Measurements from ENCODE around the gene DUSP5.

DUSP5 gene

GRCh38 chr10:110480387-110480786 is 17.3 kb upstream of the DUSP5 start:
- no peak for DNase-seq (ENCODE audit: low read depth in 2 of 2)

- no peak for DNase-seq (ENCODE audit: low read depth in 2 of 2)
These were observed 15.8 kb upstream of the DUSP5 start for GRCh38 chr10:110481919-110482318.

DNA sequence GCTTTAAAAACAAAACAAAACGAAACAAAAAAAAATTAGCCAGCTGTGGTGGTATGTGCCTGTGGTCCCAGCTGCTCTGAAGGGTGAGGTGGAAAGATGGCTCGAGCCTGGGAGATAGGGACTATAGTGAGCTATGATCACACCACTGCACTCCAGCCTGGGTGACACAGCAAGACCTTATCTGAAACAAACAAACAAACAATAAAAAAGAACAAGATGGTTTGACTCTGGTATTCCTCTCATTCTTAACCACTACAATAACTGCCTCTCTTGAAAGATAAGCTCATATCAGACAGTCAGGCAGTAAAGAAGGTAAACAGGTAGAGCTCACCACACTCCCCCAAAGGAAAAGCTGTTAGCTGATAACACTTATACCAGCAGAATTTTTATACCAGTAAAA is 14.1 kb upstream of the DUSP5 start:
- no peak for DNase-seq (ENCODE audit: low read depth in 2 of 2)

GRCh38 chr10:110485541-110485940 is 12.2 kb upstream of the DUSP5 start:
- DNase-seq (ENCODE audit: low read depth in 2 of 2): no peak

- DNase-seq (ENCODE audit: low read depth in 2 of 2): no peak
These were observed 10.9 kb upstream of the DUSP5 start for GRCh38 chr10:110486680-110487410.

- no peak for DNase-seq (ENCODE audit: low read depth in 2 of 2)
These were observed 10.0 kb upstream of the DUSP5 start for GRCh38 chr10:110487411-110488331.

- DNase-seq (ENCODE audit: low read depth in 2 of 2): no peak
These were observed 9.4 kb upstream of the DUSP5 start for GRCh38 chr10:110488332-110488681.

GRCh38 chr10:110488940-110489339 is 8.8 kb upstream of the DUSP5 start:
- DNase-seq (ENCODE audit: low read depth in 2 of 2): no peak

GRCh38 chr10:110490640-110491039 is 7.1 kb upstream of the DUSP5 start:
- DNase-seq (ENCODE audit: low read depth in 2 of 2): no peak

- DNase-seq (ENCODE audit: low read depth in 2 of 2): no peak
These were observed 6.4 kb upstream of the DUSP5 start for GRCh38 chr10:110491346-110491745.

DNA sequence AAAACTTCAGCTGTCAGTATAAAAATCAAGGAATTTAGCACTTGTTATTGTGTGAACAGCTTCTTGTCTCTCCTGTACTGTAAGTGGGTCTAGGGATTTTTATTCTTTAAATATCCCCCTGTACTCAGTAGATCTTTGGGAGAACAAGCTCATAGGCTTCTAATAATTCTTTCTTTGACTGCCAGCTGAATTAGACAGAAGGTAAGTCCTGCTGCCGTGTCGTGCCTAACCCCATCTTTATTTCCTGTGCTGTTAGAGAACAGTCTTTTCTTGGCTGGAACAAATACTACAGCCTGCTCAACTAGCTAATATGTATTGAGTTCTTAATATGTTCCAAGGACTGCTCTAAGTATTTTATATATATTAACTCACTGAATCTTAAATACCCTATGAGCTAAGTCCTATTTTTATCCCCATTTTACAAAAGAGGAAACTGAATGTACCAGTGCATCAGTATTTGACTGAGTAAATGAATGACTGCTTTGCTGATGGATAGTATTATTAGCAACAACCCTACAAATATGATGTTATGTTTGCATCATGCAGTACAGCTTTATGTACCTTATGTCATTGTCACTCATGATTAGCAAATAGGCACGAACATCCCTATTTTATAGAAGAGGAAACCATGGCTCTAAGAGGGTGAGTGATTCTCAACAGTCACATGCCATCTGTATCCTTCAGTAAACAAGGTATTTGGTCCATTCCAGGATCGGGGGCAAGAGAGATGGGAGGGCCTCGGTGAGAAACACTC is 5.5 kb upstream of the DUSP5 start:
- no peak for DNase-seq (ENCODE audit: low read depth in 2 of 2)

GRCh38 chr10:110493832-110494426 is 3.8 kb upstream of the DUSP5 start:
- DNase-seq (ENCODE audit: low read depth in 2 of 2): no peak

GRCh38 chr10:110494532-110494931 is 3.2 kb upstream of the DUSP5 start:
- DNase-seq (ENCODE audit: low read depth in 2 of 2): no peak

GRCh38 chr10:110495731-110496552 is 1.8 kb upstream of the DUSP5 start:
- DNase-seq (ENCODE audit: low read depth in 2 of 2): peak in 1 of 2 donors; percentile 49

DNA sequence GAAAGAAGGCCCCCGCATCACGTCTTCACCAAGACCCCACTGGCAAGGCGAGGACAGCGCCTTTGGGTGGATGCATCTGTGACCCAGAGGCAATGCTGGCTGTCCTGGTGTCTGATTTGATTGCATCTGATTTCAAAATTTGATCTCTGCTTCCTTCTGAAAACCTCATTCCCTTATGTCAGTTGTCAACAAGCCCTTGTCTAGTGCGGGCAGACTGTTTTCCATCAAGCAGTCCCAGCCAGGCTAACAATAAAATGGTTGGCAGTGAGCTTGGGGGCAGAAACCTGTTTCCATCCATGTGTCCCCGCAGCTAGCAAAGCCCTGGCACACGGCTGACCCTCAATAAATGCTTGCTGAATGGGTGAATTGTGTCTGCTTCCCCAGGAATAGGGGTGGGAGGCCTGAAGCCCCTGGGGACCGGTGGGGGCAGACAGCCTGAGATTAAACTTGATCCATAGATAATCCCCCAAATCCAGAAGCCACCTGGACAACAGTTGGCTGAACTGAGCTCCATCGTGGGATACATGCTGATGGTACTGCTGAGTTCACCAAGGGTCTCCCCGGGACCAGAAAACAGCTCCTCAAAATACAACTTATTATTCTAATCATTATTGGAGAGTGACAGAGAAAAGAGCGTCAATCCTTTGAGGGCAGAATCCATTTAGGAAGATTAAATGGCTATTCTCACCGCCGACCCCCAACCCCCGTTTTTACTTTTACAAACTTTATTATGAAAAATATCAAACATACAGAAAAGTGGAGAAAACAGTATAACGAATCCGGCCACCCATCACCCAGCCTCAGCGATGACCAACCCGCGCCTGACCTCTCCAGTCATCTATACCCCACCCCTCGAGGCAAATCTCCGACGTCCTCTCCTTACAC is 912 bp upstream of the DUSP5 start:
- no peak for DNase-seq (ENCODE audit: low read depth in 2 of 2)

GRCh38 chr10:110498087-110498981 is 627 bp downstream of the DUSP5 start:
- DNase-seq (ENCODE audit: low read depth in 2 of 2): peak in 1 of 2 donors; percentile 43

- DNase-seq (ENCODE audit: low read depth in 2 of 2): no peak
These were observed 1.5 kb downstream of the DUSP5 start for GRCh38 chr10:110498982-110499795.
